H1 (cell line): Measurements from ENCODE around the gene TMEM116. TPM values are rescaled to one million over a fixed set of nuclear protein-coding genes. Genes with fewer than 3 reads are reported as not detected.

ENCODE experiments used
- CTCF ChIA-PET: fragments of 300-600 bp; sonication (Branson Sonifier 250); formaldehyde crosslinking; loops from one replicate; lab custom pipeline; 2021; ENCODE audit not compliant: partially characterized antibody; lab: Charles Lee
- POLR2A ChIA-PET: fragments of 300-600 bp; sonication (Branson Sonifier 250); formaldehyde crosslinking; loops from one replicate; lab custom pipeline; 2021; ENCODE audit warnings: inconsistent platforms; ENCODE audit not compliant: partially characterized antibody; lab: Charles Lee
- DNase-seq, 2 experiments: peaks; one replicate each; pipeline versions ENCODE4 v3.0.0 to v3.0.0-alpha.2; 2010 to 2022; ENCODE audit warnings: low spot score in 2 of 2, low read depth in 1 of 2, mixed read lengths in 1 of 2
- FAIRE-seq: peaks from 2 replicates; lab custom pipeline; 2011; peaks lifted over from hg19 to GRCh38; lab: Jason Lieb, UNC
- H2AFZ ChIP-seq: 2 replicates; pipeline ENCODE4 v1.8.1; 2012; ENCODE audit warnings: low read length, inconsistent platforms
- H2AK5ac ChIP-seq: 2 replicates; pipeline ENCODE4 v1.6.1; 2013; ENCODE audit warnings: low read depth, low read length
- H2BK120ac ChIP-seq: replicated peaks from 2 replicates; pipeline ENCODE3; 2013; ENCODE audit warnings: low read depth, low read length, inconsistent platforms
- H2BK12ac ChIP-seq: 2 replicates; pipeline ENCODE4 v1.6.1; 2013; ENCODE audit warnings: low read depth, low read length
- H2BK15ac ChIP-seq: 2 replicates; pipeline ENCODE4 v1.6.1; 2013; ENCODE audit warnings: low read length
- H2BK20ac ChIP-seq: 2 replicates; pipeline ENCODE4 v1.6.1; 2013; ENCODE audit warnings: low read length
- H2BK5ac ChIP-seq: 2 replicates; pipeline ENCODE4 v1.6.1; 2013; ENCODE audit warnings: low read depth, low read length
- H3K14ac ChIP-seq: 2 replicates; pipeline ENCODE4 v1.6.1; 2013; ENCODE audit warnings: inconsistent platforms; ENCODE audit not compliant: insufficient read length
- H3K18ac ChIP-seq: 2 replicates; pipeline ENCODE4 v1.6.1; 2013; ENCODE audit warnings: low read length; ENCODE audit errors: extremely low read depth
- H3K23ac ChIP-seq: 2 replicates; pipeline ENCODE4 v1.6.1; 2013; ENCODE audit warnings: inconsistent platforms; ENCODE audit not compliant: insufficient read length
- H3K23me2 ChIP-seq: 2 replicates; pipeline ENCODE4 v1.6.1; 2013; ENCODE audit warnings: low read depth, low read length
- H3K27ac ChIP-seq: 2 replicates; pipeline ENCODE4 v1.6.1; 2011; ENCODE audit warnings: low read depth, low read length, inconsistent platforms
- H3K27me3 ChIP-seq, 4 experiments: replicated peaks in 1 of 4; 1 replicate in 1 of 4; 2 replicates in 3 of 4; pipeline versions ENCODE4 v1.6.1 to v1.8.1; 2011 to 2013; ENCODE audit warnings: low read length in 3 of 4, mild to moderate bottlenecking in 3 of 4, inconsistent platforms in 2 of 4, mixed read lengths in 2 of 4, moderate library complexity in 1 of 4; ENCODE audit not compliant: control insufficient read depth in 3 of 4, insufficient read depth in 3 of 4; ENCODE audit errors: extremely low read depth in 1 of 4
- H3K36me3 ChIP-seq, 4 experiments: 2 replicates each; pipeline versions ENCODE4 v1.6.1 to v1.8.1; 2011 to 2013; ENCODE audit warnings: mild to moderate bottlenecking in 4 of 4, low read length in 3 of 4, moderate library complexity in 2 of 4, control low read depth in 1 of 4, inconsistent platforms in 1 of 4; ENCODE audit not compliant: insufficient read depth in 4 of 4, control insufficient read depth in 2 of 4
- H3K4ac ChIP-seq: replicated peaks from 2 replicates; pipeline ENCODE3; 2013; ENCODE audit warnings: low read length, low read depth, mixed read lengths, inconsistent platforms; ENCODE audit not compliant: insufficient read length
- H3K4me1 ChIP-seq, 4 experiments: replicated peaks in 1 of 4; 1 replicate in 1 of 4; 2 replicates in 3 of 4; pipeline versions ENCODE4 v1.6.1 to v1.8.1; 2011 to 2013; ENCODE audit warnings: low read length in 3 of 4, inconsistent platforms in 2 of 4, mixed read lengths in 1 of 4; ENCODE audit not compliant: insufficient read depth in 4 of 4, control insufficient read depth in 3 of 4
- H3K4me2 ChIP-seq, 2 experiments: 2 replicates each; pipeline versions ENCODE4 v1.6.1 to v1.8.1; 2011 to 2013; ENCODE audit warnings: low read depth in 2 of 2, low read length in 2 of 2, control low read depth in 1 of 2, inconsistent platforms in 1 of 2, mild to moderate bottlenecking in 1 of 2; ENCODE audit not compliant: insufficient read depth in 1 of 2
- H3K4me3 ChIP-seq, 4 experiments: fragments of 200-600, 300-600 bp in 1 of 4; sonication (generic), shearing (Covaris generic), sonication (Bioruptor Twin) in 1 of 4; 2 replicates each; pipeline versions ENCODE4 v1.5.1 to v1.8.1; 2011 to 2016; ENCODE audit warnings: low read length in 4 of 4, low read depth in 3 of 4, control low read depth in 2 of 4, inconsistent platforms in 2 of 4, mild to moderate bottlenecking in 2 of 4, mixed read lengths in 1 of 4, moderate library complexity in 1 of 4; ENCODE audit not compliant: insufficient read depth in 2 of 4; ENCODE audit errors: extremely low read depth in 1 of 4
- H3K56ac ChIP-seq: replicated peaks from 2 replicates; pipeline ENCODE3; 2013; ENCODE audit warnings: low read depth, mild to moderate bottlenecking, mixed read lengths, low read length, inconsistent platforms; ENCODE audit not compliant: insufficient read length
- H3K79me1 ChIP-seq: 2 replicates; pipeline ENCODE4 v1.6.1; 2013; ENCODE audit warnings: low read depth, low read length, control low read depth
- H3K79me2 ChIP-seq, 2 experiments: 2 replicates each; pipeline versions ENCODE4 v1.6.1 to v1.8.1; 2012 to 2013; ENCODE audit warnings: low read length in 2 of 2, mild to moderate bottlenecking in 2 of 2, inconsistent platforms in 1 of 2; ENCODE audit not compliant: insufficient read depth in 2 of 2, control insufficient read depth in 1 of 2
- H3K9ac ChIP-seq, 4 experiments: replicated peaks in 1 of 4; 1 replicate in 1 of 4; 2 replicates in 3 of 4; pipeline versions ENCODE4 v1.6.1 to v1.8.1; 2011 to 2013; ENCODE audit warnings: low read depth in 3 of 4, low read length in 3 of 4, control low read depth in 2 of 4, mild to moderate bottlenecking in 2 of 4, moderate library complexity in 2 of 4, inconsistent platforms in 1 of 4; ENCODE audit errors: extremely low read depth in 1 of 4
- H3K9me3 ChIP-seq, 2 experiments: 2 replicates each; pipeline versions ENCODE4 v1.6.1 to v1.8.1; 2012 to 2013; ENCODE audit warnings: mild to moderate bottlenecking in 2 of 2, moderate library complexity in 2 of 2, control low read depth in 1 of 2, inconsistent platforms in 1 of 2, low read depth in 1 of 2, low read length in 1 of 2, mixed read lengths in 1 of 2; ENCODE audit not compliant: insufficient read depth in 2 of 2
- H4K20me1 ChIP-seq, 2 experiments: replicated peaks in 1 of 2; 2 replicates each; pipeline versions ENCODE3 to v1.8.1; 2011 to 2013; ENCODE audit warnings: inconsistent platforms in 2 of 2, low read length in 2 of 2, mild to moderate bottlenecking in 1 of 2; ENCODE audit not compliant: insufficient read depth in 2 of 2, control insufficient read depth in 1 of 2
- H4K5ac ChIP-seq: 2 replicates; pipeline ENCODE4 v1.6.1; 2013; ENCODE audit warnings: low read length, low read depth, mixed read lengths, inconsistent platforms; ENCODE audit not compliant: insufficient read length
- H4K8ac ChIP-seq: 2 replicates; pipeline ENCODE4 v1.8.0; 2013; ENCODE audit warnings: mild to moderate bottlenecking, moderate library complexity, low read length, inconsistent platforms; ENCODE audit not compliant: insufficient read depth; ENCODE audit errors: extremely low read depth
- H4K91ac ChIP-seq: replicated peaks from 2 replicates; pipeline ENCODE3; 2013; ENCODE audit warnings: low read length, mixed read lengths, inconsistent platforms; ENCODE audit not compliant: insufficient read length
- ATF2 ChIP-seq: IDR thresholded peaks from 2 replicates; pipeline ENCODE4 v1.6.1; 2012; ENCODE audit warnings: low read length, inconsistent platforms
- EP300 ChIP-seq, 2 experiments: IDR thresholded peaks; 1 replicate in 1 of 2; 2 replicates in 1 of 2; pipeline ENCODE4 v1.6.1; 2011 to 2012; ENCODE audit warnings: low read depth in 2 of 2, low read length in 2 of 2, mild to moderate bottlenecking in 2 of 2, borderline replicate concordance in 1 of 2, inconsistent platforms in 1 of 2, moderate library complexity in 1 of 2
- FOSL1 ChIP-seq: IDR thresholded peaks from 2 replicates; pipeline ENCODE4 v1.6.1; 2011; ENCODE audit warnings: mild to moderate bottlenecking, low read depth, low read length, moderate library complexity; ENCODE audit not compliant: insufficient read depth
- NRF1 ChIP-seq: IDR thresholded peaks from 2 replicates; pipeline ENCODE4 v1.6.1; 2011; ENCODE audit warnings: mild to moderate bottlenecking, low read depth, low read length, improper control_type of control experiment
- RBBP5 ChIP-seq: IDR thresholded peaks from 2 replicates; pipeline ENCODE4 v1.7.1; 2012; ENCODE audit warnings: low read depth, mild to moderate bottlenecking, inconsistent platforms, low read length, moderate library complexity, borderline replicate concordance
- RNF2 ChIP-seq: fragments of 200-900, 300-1000 bp; sonication (generic); IDR thresholded peaks from 2 replicates; pipeline ENCODE4 v1.7.1; 2016; ENCODE audit warnings: borderline replicate concordance, low read depth, mild to moderate bottlenecking, antibody characterized with exemption, low read length; ENCODE audit not compliant: poor library complexity, severe bottlenecking; ENCODE audit errors: missing control alignments
- SIX5 ChIP-seq: IDR thresholded peaks from 2 replicates; pipeline ENCODE4 v1.6.1; 2011; ENCODE audit warnings: mild to moderate bottlenecking, low read depth, low read length
- SP1 ChIP-seq: IDR thresholded peaks from 2 replicates; pipeline ENCODE4 v1.6.1; 2011; ENCODE audit warnings: low read depth, low read length
- TCF12 ChIP-seq: IDR thresholded peaks from 2 replicates; pipeline ENCODE4 v1.6.1; 2011; ENCODE audit warnings: low read depth, mild to moderate bottlenecking, low read length
- TEAD4 ChIP-seq: IDR thresholded peaks from 2 replicates; pipeline ENCODE4 v1.6.1; 2012; ENCODE audit warnings: low read depth, low read length, inconsistent platforms, mixed read lengths
- YY1 ChIP-seq: IDR thresholded peaks from 2 replicates; pipeline ENCODE4 v1.6.1; 2011; ENCODE audit warnings: low read depth, mild to moderate bottlenecking, low read length
- WGBS, 2 experiments: shearing (Covaris generic) in 1 of 2; methylation state at CpG; one replicate each; pipeline versions ENCODE4 v1.1.6 to v1.1.7; 2013 to 2015; ENCODE audit warnings: low lambda C conversion rate in 2 of 2, mixed read lengths in 2 of 2, inconsistent platforms in 1 of 2, low coverage in 1 of 2, missing lambda C conversion rate in 1 of 2; ENCODE audit not compliant: insufficient replicate concordance in 2 of 2, insufficient coverage in 1 of 2, insufficient read length in 1 of 2; ENCODE audit errors: extremely low coverage in 1 of 2, missing lambda C conversion rate in 1 of 2; 5-methylcytosine and 5-hydroxymethylcytosine counted together
- polyA plus RNA-seq, 7 experiments: library from polyadenylated mRNA; depleted of rRNA in 3 of 7; stranded (reverse) in 5 of 7; unstranded in 2 of 7; fragments of >200 nt in 5 of 7; fragments of 200-250 nt in 2 of 7; gene quantifications; 1 replicate in 5 of 7; 2 replicates in 1 of 7; 4 replicates in 1 of 7; pipeline versions ENCODE4 v1.2.1 to v1.2.3, GENCODE V29; 2011 to 2013; ENCODE audit warnings: missing spikeins in 2 of 7, mixed read lengths in 2 of 7
- total RNA-seq: library from RNA; stranded (reverse); fragmentation: NEBNext Ultra II Directional; extraction: Animal tissue kit (Norgen Biotek cat#: 25700); gene quantifications from 2 replicates; pipeline ENCODE4 v1.2.1, GENCODE V29; 2021

Gene TMEM116
- total and polyA plus RNA-seq, 2 of the 8 experiments (the other 6 are each of a cell fraction or from before 2014, with no cell fraction given) = 8.1 to 25.2 TPM

DNA sequence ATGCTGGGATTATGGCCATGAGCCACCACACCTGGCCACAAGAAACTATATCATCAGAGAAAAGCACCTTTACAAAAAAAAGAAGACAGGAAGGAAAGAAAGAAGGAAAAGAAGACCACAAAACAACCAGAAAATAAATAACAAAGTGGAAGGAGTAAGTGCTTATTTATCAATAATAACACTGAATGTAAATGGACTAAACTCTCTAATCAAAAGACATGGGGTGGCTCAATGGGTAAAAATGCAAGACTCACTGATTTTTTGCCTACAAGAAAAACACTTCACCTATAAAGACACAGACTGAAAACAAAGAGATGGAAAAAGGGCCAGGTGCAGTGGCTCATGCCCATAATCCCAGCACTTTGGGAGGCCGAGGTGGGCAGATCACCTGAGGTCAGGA, 105.2 kb downstream of the TMEM116 start:
- no peak overlapping the region for H3K18ac ChIP-seq
- H3K79me1 ChIP-seq = no peaks in the 10 kb centered on the region
- H2AK5ac ChIP-seq = no peak overlapping the region
- H3K4me1 ChIP-seq = no peaks in the 10 kb centered on the region
- no peak overlapping the region for H3K27ac ChIP-seq
- 75% methylated on average over 1 of the region's 1 CpG; no CpG with 5 or more reads in 1 of the 2 experiments for WGBS, 2 experiments
- H4K8ac ChIP-seq = no peak overlapping the region
- no peaks in the 10 kb centered on the region; the same call in 1 of the 2 replicates for H3K23me2 ChIP-seq
- ChIA-PET POLR2A (interaction anchor here (1.9 kb wide), 1 partner anchor 106 kb away, joined by 5 read pairs; the partner anchor contains the start of genes ERP29 and TMEM116), CTCF (no interaction called here)
- no peaks in the 10 kb centered on the region for H4K20me1 ChIP-seq
- H2BK20ac ChIP-seq = no peak overlapping the region
- DNase-seq (no peak), FAIRE-seq (no peak)
- H3K23ac ChIP-seq = no peak overlapping the region
- H3K9me3 ChIP-seq = peaks cover 5 to 8% of the 10 kb centered on the region in 2 experiments; a peak in 3 of 4 replicates
- H3K4me3 ChIP-seq = no peak overlapping the region
- no peak overlapping the region for H2BK120ac ChIP-seq
- H2BK5ac ChIP-seq = no peak overlapping the region
- no peak overlapping the region for H3K4me2 ChIP-seq
- H3K4ac ChIP-seq = no peak overlapping the region
- no peak overlapping the region for H4K5ac ChIP-seq
- H3K56ac ChIP-seq = no peak overlapping the region
- H3K9ac ChIP-seq = no peak overlapping the region
- H3K36me3 ChIP-seq = peaks cover 0 to 10% (median 3%) of the 10 kb centered on the region in 4 experiments; a peak in 3 of 8 replicates
- H3K79me2 ChIP-seq = no peaks in the 10 kb centered on the region
- H2BK12ac ChIP-seq = no peak overlapping the region
- no peak overlapping the region for H2AFZ ChIP-seq
- no peak overlapping the region for H4K91ac ChIP-seq
- TF ChIP-seq FOSL1 (no peak), SP1 (no peak), RNF2 (no peak), TEAD4 (no peak), EP300 (IDR thresholded peaks at IDR 0.05; ENCODE audit: borderline replicate concordance in 1 of 2, low read depth in 2 of 2, low read length in 2 of 2) (no peak), SIX5 (no peak), RBBP5 (no peak), ATF2 (no peak), NRF1 (no peak), TCF12 (no peak), YY1 (no peak)
- H3K14ac ChIP-seq = no peak overlapping the region
- no peak overlapping the region for H2BK15ac ChIP-seq
- H3K27me3 ChIP-seq = 0 out of 7 replicates have a peak, but pooled peaks cover 0 to 2% (median 0%) of the 10 kb centered on the region in 4 experiments
